ENCODE data around the gene BLOC1S2. TPM values are rescaled to one million over a fixed set of nuclear protein-coding genes. Genes with fewer than 3 reads are reported as not detected.

Gene BLOC1S2
- total and polyA plus RNA-seq, 2 experiments from 2014 or later = 69.0 to 72.8 TPM

- H3K36me3 Mint-ChIP-seq (ENCODE audit: low read depth) = peaks cover 35% of the 10 kb centered on the region
- Histone ChIP-seq H3K36me3 (ENCODE audit: insufficient read depth) (peaks cover 22% of the 10 kb centered on the region; the same call in 1 of the 2 replicates), H3K9me2 (ENCODE audit: insufficient read depth) (no peaks in the 10 kb centered on the region), H3K79me2 (replicated peaks; ENCODE audit: insufficient read depth) (peaks cover 33% of the 10 kb centered on the region), H3K4me3 (no peak overlapping the region), H2AFZ (no peak overlapping the region), H3K27me3 (ENCODE audit: insufficient read depth) (no peaks in the 10 kb centered on the region), H3K4me1 (ENCODE audit: insufficient read depth) (no peaks in the 10 kb centered on the region), H3K27ac (ENCODE audit: low read depth) (no peak overlapping the region), H3F3A (replicated peaks; ENCODE audit: low read depth) (no peaks in the 10 kb centered on the region), H4K20me1 (replicated peaks; ENCODE audit: insufficient read depth) (peaks cover 17% of the 10 kb centered on the region), H3K4me2 (no peak overlapping the region)
- H3K27me3 Mint-ChIP-seq (ENCODE audit: insufficient read depth, low read depth, poor library complexity) = peaks cover 2% of the 10 kb centered on the region
- no peak for DNase-seq (ENCODE audit: low spot score)
- no peaks in the 10 kb centered on the region; the same call in 2 of the 3 replicates for H3K4me1 Mint-ChIP-seq
- H3K9me3 Mint-ChIP-seq = no peaks in the 10 kb centered on the region
- no peak overlapping the region for H3K27ac Mint-ChIP-seq
- TF ChIP-seq POLR2AphosphoS5 (IDR thresholded peaks at IDR 0.05; ENCODE audit: low read depth) (no peak), ZNF114 (CRISPR knock-in tag; IDR thresholded peaks at IDR 0.05) (no peak), NANOG (IDR thresholded peaks at IDR 0.05; ENCODE audit: borderline replicate concordance) (no peak), CREB1 (CRISPR knock-in tag; IDR thresholded peaks at IDR 0.05; ENCODE audit: low read depth) (no peak), STAT1 (IDR thresholded peaks at IDR 0.05; ENCODE audit: unreplicated experiment) (no peak), ZNF331 (CRISPR knock-in tag; IDR thresholded peaks at IDR 0.05; ENCODE audit: low read depth) (no peak), EZH2phosphoT487 (IDR thresholded peaks at IDR 0.05; ENCODE audit: unreplicated experiment) (no peak), JUNB (IDR thresholded peaks at IDR 0.05; ENCODE audit: unreplicated experiment) (no peak), EZH2 (IDR thresholded peaks at IDR 0.05; ENCODE audit: low read depth, unreplicated experiment) (no peak)
- TF ChIP-seq, protein P1, sequence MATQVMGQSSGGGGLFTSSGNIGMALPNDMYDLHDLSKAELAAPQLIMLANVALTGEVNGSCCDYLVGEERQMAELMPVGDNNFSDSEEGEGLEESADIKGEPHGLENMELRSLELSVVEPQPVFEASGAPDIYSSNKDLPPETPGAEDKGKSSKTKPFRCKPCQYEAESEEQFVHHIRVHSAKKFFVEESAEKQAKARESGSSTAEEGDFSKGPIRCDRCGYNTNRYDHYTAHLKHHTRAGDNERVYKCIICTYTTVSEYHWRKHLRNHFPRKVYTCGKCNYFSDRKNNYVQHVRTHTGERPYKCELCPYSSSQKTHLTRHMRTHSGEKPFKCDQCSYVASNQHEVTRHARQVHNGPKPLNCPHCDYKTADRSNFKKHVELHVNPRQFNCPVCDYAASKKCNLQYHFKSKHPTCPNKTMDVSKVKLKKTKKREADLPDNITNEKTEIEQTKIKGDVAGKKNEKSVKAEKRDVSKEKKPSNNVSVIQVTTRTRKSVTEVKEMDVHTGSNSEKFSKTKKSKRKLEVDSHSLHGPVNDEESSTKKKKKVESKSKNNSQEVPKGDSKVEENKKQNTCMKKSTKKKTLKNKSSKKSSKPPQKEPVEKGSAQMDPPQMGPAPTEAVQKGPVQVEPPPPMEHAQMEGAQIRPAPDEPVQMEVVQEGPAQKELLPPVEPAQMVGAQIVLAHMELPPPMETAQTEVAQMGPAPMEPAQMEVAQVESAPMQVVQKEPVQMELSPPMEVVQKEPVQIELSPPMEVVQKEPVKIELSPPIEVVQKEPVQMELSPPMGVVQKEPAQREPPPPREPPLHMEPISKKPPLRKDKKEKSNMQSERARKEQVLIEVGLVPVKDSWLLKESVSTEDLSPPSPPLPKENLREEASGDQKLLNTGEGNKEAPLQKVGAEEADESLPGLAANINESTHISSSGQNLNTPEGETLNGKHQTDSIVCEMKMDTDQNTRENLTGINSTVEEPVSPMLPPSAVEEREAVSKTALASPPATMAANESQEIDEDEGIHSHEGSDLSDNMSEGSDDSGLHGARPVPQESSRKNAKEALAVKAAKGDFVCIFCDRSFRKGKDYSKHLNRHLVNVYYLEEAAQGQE (IDR thresholded peaks at IDR 0.05; ENCODE audit: unreplicated experiment) = no peak
- TF ChIP-seq, protein P2, sequence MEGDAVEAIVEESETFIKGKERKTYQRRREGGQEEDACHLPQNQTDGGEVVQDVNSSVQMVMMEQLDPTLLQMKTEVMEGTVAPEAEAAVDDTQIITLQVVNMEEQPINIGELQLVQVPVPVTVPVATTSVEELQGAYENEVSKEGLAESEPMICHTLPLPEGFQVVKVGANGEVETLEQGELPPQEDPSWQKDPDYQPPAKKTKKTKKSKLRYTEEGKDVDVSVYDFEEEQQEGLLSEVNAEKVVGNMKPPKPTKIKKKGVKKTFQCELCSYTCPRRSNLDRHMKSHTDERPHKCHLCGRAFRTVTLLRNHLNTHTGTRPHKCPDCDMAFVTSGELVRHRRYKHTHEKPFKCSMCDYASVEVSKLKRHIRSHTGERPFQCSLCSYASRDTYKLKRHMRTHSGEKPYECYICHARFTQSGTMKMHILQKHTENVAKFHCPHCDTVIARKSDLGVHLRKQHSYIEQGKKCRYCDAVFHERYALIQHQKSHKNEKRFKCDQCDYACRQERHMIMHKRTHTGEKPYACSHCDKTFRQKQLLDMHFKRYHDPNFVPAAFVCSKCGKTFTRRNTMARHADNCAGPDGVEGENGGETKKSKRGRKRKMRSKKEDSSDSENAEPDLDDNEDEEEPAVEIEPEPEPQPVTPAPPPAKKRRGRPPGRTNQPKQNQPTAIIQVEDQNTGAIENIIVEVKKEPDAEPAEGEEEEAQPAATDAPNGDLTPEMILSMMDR (conservative IDR thresholded peaks at IDR 0.05; ENCODE audit: low read depth in 2 of 2) = no peak
- TF ChIP-seq, protein P3, sequence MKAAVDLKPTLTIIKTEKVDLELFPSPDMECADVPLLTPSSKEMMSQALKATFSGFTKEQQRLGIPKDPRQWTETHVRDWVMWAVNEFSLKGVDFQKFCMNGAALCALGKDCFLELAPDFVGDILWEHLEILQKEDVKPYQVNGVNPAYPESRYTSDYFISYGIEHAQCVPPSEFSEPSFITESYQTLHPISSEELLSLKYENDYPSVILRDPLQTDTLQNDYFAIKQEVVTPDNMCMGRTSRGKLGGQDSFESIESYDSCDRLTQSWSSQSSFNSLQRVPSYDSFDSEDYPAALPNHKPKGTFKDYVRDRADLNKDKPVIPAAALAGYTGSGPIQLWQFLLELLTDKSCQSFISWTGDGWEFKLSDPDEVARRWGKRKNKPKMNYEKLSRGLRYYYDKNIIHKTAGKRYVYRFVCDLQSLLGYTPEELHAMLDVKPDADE (IDR thresholded peaks at IDR 0.05) = no peak
- TF ChIP-seq, protein P4, sequence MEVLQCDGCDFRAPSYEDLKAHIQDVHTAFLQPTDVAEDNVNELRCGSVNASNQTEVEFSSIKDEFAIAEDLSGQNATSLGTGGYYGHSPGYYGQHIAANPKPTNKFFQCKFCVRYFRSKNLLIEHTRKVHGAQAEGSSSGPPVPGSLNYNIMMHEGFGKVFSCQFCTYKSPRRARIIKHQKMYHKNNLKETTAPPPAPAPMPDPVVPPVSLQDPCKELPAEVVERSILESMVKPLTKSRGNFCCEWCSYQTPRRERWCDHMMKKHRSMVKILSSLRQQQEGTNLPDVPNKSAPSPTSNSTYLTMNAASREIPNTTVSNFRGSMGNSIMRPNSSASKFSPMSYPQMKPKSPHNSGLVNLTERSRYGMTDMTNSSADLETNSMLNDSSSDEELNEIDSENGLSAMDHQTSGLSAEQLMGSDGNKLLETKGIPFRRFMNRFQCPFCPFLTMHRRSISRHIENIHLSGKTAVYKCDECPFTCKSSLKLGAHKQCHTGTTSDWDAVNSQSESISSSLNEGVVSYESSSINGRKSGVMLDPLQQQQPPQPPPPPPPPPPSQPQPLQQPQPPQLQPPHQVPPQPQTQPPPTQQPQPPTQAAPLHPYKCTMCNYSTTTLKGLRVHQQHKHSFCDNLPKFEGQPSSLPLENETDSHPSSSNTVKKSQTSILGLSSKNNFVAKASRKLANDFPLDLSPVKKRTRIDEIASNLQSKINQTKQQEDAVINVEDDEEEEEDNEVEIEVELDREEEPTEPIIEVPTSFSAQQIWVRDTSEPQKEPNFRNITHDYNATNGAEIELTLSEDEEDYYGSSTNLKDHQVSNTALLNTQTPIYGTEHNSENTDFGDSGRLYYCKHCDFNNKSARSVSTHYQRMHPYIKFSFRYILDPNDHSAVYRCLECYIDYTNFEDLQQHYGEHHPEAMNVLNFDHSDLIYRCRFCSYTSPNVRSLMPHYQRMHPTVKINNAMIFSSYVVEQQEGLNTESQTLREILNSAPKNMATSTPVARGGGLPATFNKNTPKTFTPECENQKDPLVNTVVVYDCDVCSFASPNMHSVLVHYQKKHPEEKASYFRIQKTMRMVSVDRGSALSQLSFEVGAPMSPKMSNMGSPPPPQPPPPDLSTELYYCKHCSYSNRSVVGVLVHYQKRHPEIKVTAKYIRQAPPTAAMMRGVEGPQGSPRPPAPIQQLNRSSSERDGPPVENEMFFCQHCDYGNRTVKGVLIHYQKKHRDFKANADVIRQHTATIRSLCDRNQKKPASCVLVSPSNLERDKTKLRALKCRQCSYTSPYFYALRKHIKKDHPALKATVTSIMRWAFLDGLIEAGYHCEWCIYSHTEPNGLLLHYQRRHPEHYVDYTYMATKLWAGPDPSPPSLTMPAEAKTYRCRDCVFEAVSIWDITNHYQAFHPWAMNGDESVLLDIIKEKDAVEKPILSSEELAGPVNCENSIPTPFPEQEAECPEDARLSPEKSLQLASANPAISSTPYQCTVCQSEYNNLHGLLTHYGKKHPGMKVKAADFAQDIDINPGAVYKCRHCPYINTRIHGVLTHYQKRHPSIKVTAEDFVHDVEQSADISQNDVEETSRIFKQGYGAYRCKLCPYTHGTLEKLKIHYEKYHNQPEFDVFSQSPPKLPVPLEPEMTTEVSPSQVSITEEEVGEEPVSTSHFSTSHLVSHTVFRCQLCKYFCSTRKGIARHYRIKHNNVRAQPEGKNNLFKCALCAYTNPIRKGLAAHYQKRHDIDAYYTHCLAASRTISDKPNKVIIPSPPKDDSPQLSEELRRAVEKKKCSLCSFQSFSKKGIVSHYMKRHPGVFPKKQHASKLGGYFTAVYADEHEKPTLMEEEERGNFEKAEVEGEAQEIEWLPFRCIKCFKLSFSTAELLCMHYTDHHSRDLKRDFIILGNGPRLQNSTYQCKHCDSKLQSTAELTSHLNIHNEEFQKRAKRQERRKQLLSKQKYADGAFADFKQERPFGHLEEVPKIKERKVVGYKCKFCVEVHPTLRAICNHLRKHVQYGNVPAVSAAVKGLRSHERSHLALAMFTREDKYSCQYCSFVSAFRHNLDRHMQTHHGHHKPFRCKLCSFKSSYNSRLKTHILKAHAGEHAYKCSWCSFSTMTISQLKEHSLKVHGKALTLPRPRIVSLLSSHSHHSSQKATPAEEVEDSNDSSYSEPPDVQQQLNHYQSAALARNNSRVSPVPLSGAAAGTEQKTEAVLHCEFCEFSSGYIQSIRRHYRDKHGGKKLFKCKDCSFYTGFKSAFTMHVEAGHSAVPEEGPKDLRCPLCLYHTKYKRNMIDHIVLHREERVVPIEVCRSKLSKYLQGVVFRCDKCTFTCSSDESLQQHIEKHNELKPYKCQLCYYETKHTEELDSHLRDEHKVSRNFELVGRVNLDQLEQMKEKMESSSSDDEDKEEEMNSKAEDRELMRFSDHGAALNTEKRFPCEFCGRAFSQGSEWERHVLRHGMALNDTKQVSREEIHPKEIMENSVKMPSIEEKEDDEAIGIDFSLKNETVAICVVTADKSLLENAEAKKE (CRISPR knock-in tag; IDR thresholded peaks at IDR 0.05) = no peak
- ATAC-seq = no peak
- no peak overlapping the region for H3K4me3 Mint-ChIP-seq
Observed at GRCh38 chr10:100223879-100224278, 62.6 kb downstream of the BLOC1S2 start.

All from GM23338 (cell line).